Measurements from ENCODE around the gene TSPYL4. TPM values are rescaled to one million over a fixed set of nuclear protein-coding genes. Genes with fewer than 3 reads are reported as not detected.
A peak's percentile ranks its signal among the peaks of the same experiment; 100 is the strongest.

Gene TSPYL4
- polyA plus RNA-seq, 3 donors, result 1.8 to 3.6 (median 2.2) TPM

- peaks cover 36 to 49% of the 10 kb centered on the region in 2 donors for H3K4me1 ChIP-seq (ENCODE audit: control insufficient read depth in 1 of 2, insufficient read depth in 2 of 2, low read length in 2 of 2)
- peaks cover 51% of the 10 kb centered on the region for H3K79me2 ChIP-seq (ENCODE audit: insufficient read depth, low read length)
- peak within 1 kb of the TSS; percentile 96 to 97 for H3K27ac ChIP-seq (ENCODE audit: low read depth in 1 of 2, low read length in 2 of 2)
- Mint-ChIP-seq H3K9me3 (no peaks in the 10 kb centered on the region), H3K36me3 (peaks cover 10 to 14% of the 10 kb centered on the region in 2 donors), H3K4me3 (peak within 1 kb of the TSS; percentile 96 to 100), H3K27ac (peak within 1 kb of the TSS; percentile 98 to 99 (median 99)), H3K4me1 (peaks cover 43% of the 10 kb centered on the region), H3K27me3 (ENCODE audit: low read depth in 3 of 3) (peaks cover 0 to 2% (median 1%) of the 10 kb centered on the region in 3 donors)
- H3K9me3 ChIP-seq (replicated peaks in 1 of 2; ENCODE audit: control insufficient read depth in 1 of 2, insufficient read depth in 1 of 2, low read length in 2 of 2), result no peaks in the 10 kb centered on the region
- intact Hi-C loops (cut with micrococcal nuclease), result loop anchor here in 1 of 2 donors (5.0 kb wide), 1 partner anchor 253 kb away; no protein-coding TSS in a partner anchor
- H2AFZ ChIP-seq (ENCODE audit: insufficient read depth, low read depth, low read length, poor library complexity, severe bottlenecking), result peak within 1 kb of the TSS; percentile 86
- H3K27me3 ChIP-seq (ENCODE audit: control insufficient read depth in 2 of 2, insufficient read depth in 2 of 2, low read length in 2 of 2), result no peaks in the 10 kb centered on the region
- peaks cover 0 to 3% of the 10 kb centered on the region in 2 donors for H3K36me3 ChIP-seq (replicated peaks in 1 of 2; ENCODE audit: control insufficient read depth in 1 of 2, insufficient read depth in 2 of 2, low read length in 2 of 2)
- TF ChIP-seq CTCF (IDR thresholded peaks at IDR 0.05), result no peak
- H3K4me3 ChIP-seq (replicated peaks in 1 of 3; ENCODE audit: low read depth in 2 of 3, low read length in 3 of 3), result peak within 1 kb of the TSS; percentile 53 to 90 (median 85)
- DNase-seq, result peak; percentile 92 to 98 (median 95)
- H3K9ac ChIP-seq (ENCODE audit: insufficient read depth, low read length, poor library complexity, severe bottlenecking), result peak within 1 kb of the TSS; percentile 96
- peaks cover 27% of the 10 kb centered on the region for H4K20me1 ChIP-seq (ENCODE audit: insufficient read depth, low read length)
- WGBS (ENCODE audit: insufficient coverage), result under 1% methylated on average over 55 of the region's 71 CpGs
- H3K4me2 ChIP-seq (replicated peaks; ENCODE audit: extremely low read depth, low read length, poor library complexity, severe bottlenecking), result peak within 1 kb of the TSS; percentile 85
These were observed 25.6 kb upstream of the TSPYL4 start, which contains the start of gene TSPYL1 for GRCh38 chr6:116279232-116280160. Gene TSPYL1, minus strand, starts transcription at chr6:116279930. Its CDS starts 100 bp downstream, at chr6:116279830.

GRCh38 chr6:116278854-116279231 is 25.0 kb upstream of the TSPYL4 start:
- WGBS (ENCODE audit: insufficient coverage), result 12% methylated on average over 11 of the region's 12 CpGs
- peak overlapping the region; percentile 96 to 100 for H3K4me3 Mint-ChIP-seq
- H2AFZ ChIP-seq (ENCODE audit: insufficient read depth, low read depth, low read length, poor library complexity, severe bottlenecking), result peak overlapping the region; percentile 86
- H3K4me1 Mint-ChIP-seq, result peaks cover 43% of the 10 kb centered on the region
- no peaks in the 10 kb centered on the region for H3K9me3 Mint-ChIP-seq
- H3K36me3 ChIP-seq (replicated peaks in 1 of 2; ENCODE audit: control insufficient read depth in 1 of 2, insufficient read depth in 2 of 2, low read length in 2 of 2), result peaks cover 2 to 10% of the 10 kb centered on the region in 2 donors
- peak overlapping the region; percentile 98 to 99 (median 99) for H3K27ac Mint-ChIP-seq
- H3K4me2 ChIP-seq (replicated peaks; ENCODE audit: extremely low read depth, low read length, poor library complexity, severe bottlenecking), result peak overlapping the region; percentile 85
- peaks cover 0 to 2% (median 1%) of the 10 kb centered on the region in 3 donors for H3K27me3 Mint-ChIP-seq (ENCODE audit: low read depth in 3 of 3)
- peaks cover 52% of the 10 kb centered on the region for H3K79me2 ChIP-seq (ENCODE audit: insufficient read depth, low read length)
- DNase-seq, result no peak
- no peaks in the 10 kb centered on the region for H3K9me3 ChIP-seq (replicated peaks in 1 of 2; ENCODE audit: control insufficient read depth in 1 of 2, insufficient read depth in 1 of 2, low read length in 2 of 2)
- H3K27ac ChIP-seq (ENCODE audit: low read depth in 1 of 2, low read length in 2 of 2), result peak overlapping the region; percentile 96 to 97
- peaks cover 36 to 49% of the 10 kb centered on the region in 2 donors for H3K4me1 ChIP-seq (ENCODE audit: control insufficient read depth in 1 of 2, insufficient read depth in 2 of 2, low read length in 2 of 2)
- H4K20me1 ChIP-seq (ENCODE audit: insufficient read depth, low read length), result peaks cover 27% of the 10 kb centered on the region
- H3K4me3 ChIP-seq (replicated peaks in 1 of 3; ENCODE audit: low read depth in 2 of 3, low read length in 3 of 3), result peak overlapping the region; percentile 53 to 90 (median 85)
- intact Hi-C loops (cut with micrococcal nuclease), result loop anchor here in 1 of 2 donors (5.0 kb wide), 1 partner anchor 253 kb away; no protein-coding TSS in a partner anchor
- peaks cover 14 to 21% of the 10 kb centered on the region in 2 donors for H3K36me3 Mint-ChIP-seq
- H3K27me3 ChIP-seq (ENCODE audit: control insufficient read depth in 2 of 2, insufficient read depth in 2 of 2, low read length in 2 of 2), result no peaks in the 10 kb centered on the region
- H3K9ac ChIP-seq (ENCODE audit: insufficient read depth, low read length, poor library complexity, severe bottlenecking), result peak overlapping the region; percentile 96
- TF ChIP-seq CTCF (IDR thresholded peaks at IDR 0.05), result no peak

All from CD14-positive monocyte (primary cell).